Left lung (tissue), 10 donors: ENCODE results near the gene N4BP3. TPM values are rescaled to one million over a fixed set of nuclear protein-coding genes. Genes with fewer than 3 reads are reported as not detected.
A peak's percentile ranks its signal among the peaks of the same experiment; 100 is the strongest.

Experiments used
- ATAC-seq: fragments of 200-7000 bp; cut with Tn5 transposase; one replicate; pipeline ENCODE4 v1.9.1; 2020; ENCODE audit warnings: moderate library complexity
- DNase-seq, 4 donors: peaks; one replicate each; pipeline ENCODE4 v3.0.0-alpha.2; 2013 to 2020
- H3K27ac ChIP-seq, 2 donors: fragments of 200-600 bp; sonication (generic) in 1 of 2; one replicate each; pipeline versions ENCODE4 v1.5.0 to v1.8.0; 2020 to 2021
- H3K27me3 ChIP-seq, 2 donors: fragments of 200-600 bp; sonication (generic) in 1 of 2; one replicate each; pipeline versions ENCODE4 v1.5.0 to v1.8.0; 2020 to 2021
- H3K36me3 ChIP-seq, 2 donors: fragments of 200-600 bp; sonication (generic) in 1 of 2; one replicate each; pipeline versions ENCODE4 v1.5.0 to v1.8.0; 2020 to 2021
- H3K4me1 ChIP-seq, 2 donors: fragments of 200-600 bp; one replicate each; pipeline ENCODE4 v1.8.0; 2021
- H3K4me3 ChIP-seq, 2 donors: fragments of 200-600 bp; sonication (generic) in 1 of 2; one replicate each; pipeline versions ENCODE4 v1.5.0 to v1.8.0; 2020 to 2021; ENCODE audit warnings: mild to moderate bottlenecking in 1 of 2
- H3K9me3 ChIP-seq, 2 donors: fragments of 200-600 bp; sonication (generic) in 1 of 2; one replicate each; pipeline versions ENCODE4 v1.5.0 to v1.8.0; 2020 to 2021
- CTCF ChIP-seq, 2 donors: fragments of 200-600 bp; sonication (generic) in 1 of 2; IDR thresholded peaks; one replicate each; pipeline versions ENCODE4 v1.5.0 to v1.8.0; 2021; ENCODE audit warnings: antibody characterized with exemption in 2 of 2
- intact Hi-C, 2 donors: fragments of 100-400 bp; cut with DNase I; formaldehyde crosslinking; loops; one replicate each; pipeline versions ENCODE4 v1.11.2 to v1.14.2; 2022
- polyA plus RNA-seq, 6 donors: library from polyadenylated mRNA; unstranded; fragments of 120-200 nt; gene quantifications; one replicate each; pipeline ENCODE4 v1.2.1, GENCODE V29; 2013; ENCODE audit not compliant: insufficient read length in 6 of 6
- total RNA-seq, 2 donors: library from RNA; stranded (reverse); fragmentation: NEBNext Ultra II Directional; extraction: Animal tissue kit (Norgen Biotek cat#: 25700); gene quantifications; one replicate each; pipeline ENCODE4 v1.2.1, GENCODE V29; 2021
- donor health status: DM: no; HTN: yes; CAD: no.
- donor health status: DM: no; HTN: no; CAD: no.

The N4BP3 gene
- total and polyA plus RNA-seq, 8 donors: 3.6 to 20.4 (median 15.4) TPM

- DNase-seq (peak in 1 of 4 donors; percentile 63), ATAC-seq (no peak)
- Histone ChIP-seq H3K4me1 (no peaks in the 10 kb centered on the region), H3K36me3 (peaks cover 0 to 97% of the 10 kb centered on the region in 2 donors), H3K27me3 (no peaks in the 10 kb centered on the region), H3K4me3 (no peak overlapping the region), H3K27ac (no peak overlapping the region), H3K9me3 (no peaks in the 10 kb centered on the region)
- intact Hi-C loops: no loop called here
- no peak for TF ChIP-seq CTCF (IDR thresholded peaks at IDR 0.05)
Observed at GRCh38 chr5:178142642-178143041, 29.3 kb downstream of the N4BP3 start.

- no peak overlapping the region for H3K4me3 ChIP-seq
- DNase-seq (peak in 1 of 4 donors; percentile 17), ATAC-seq (no peak)
- intact Hi-C loops: no loop called here
- H3K9me3 ChIP-seq: no peaks in the 10 kb centered on the region
- no peak for TF ChIP-seq CTCF (IDR thresholded peaks at IDR 0.05)
- peaks cover 0 to 97% of the 10 kb centered on the region in 2 donors for H3K36me3 ChIP-seq
- H3K27me3 ChIP-seq: no peaks in the 10 kb centered on the region
- H3K4me1 ChIP-seq: no peaks in the 10 kb centered on the region
- no peak overlapping the region for H3K27ac ChIP-seq
Observed at GRCh38 chr5:178143246-178143645, 29.9 kb downstream of the N4BP3 start.

GRCh38 chr5:178143901-178144300 lies 30.6 kb downstream of the N4BP3 start:
- no peaks in the 10 kb centered on the region for H3K9me3 ChIP-seq
- H3K27ac ChIP-seq: no peak overlapping the region
- intact Hi-C loops: no loop called here
- ATAC-seq: peak; percentile 39
- no peaks in the 10 kb centered on the region for H3K4me1 ChIP-seq
- DNase-seq: peak in 3 of 4 donors; percentile 68 to 86 (median 71)
- H3K4me3 ChIP-seq: no peak overlapping the region
- TF ChIP-seq CTCF (IDR thresholded peaks at IDR 0.05): no peak
- H3K27me3 ChIP-seq: no peaks in the 10 kb centered on the region
- H3K36me3 ChIP-seq: peaks cover 0 to 98% of the 10 kb centered on the region in 2 donors

GRCh38 chr5:178145965-178146820 lies 32.9 kb downstream of the N4BP3 start:
- ATAC-seq (peak; percentile 87), DNase-seq (peak in 3 of 4 donors; percentile 43 to 76 (median 52))
- peak; percentile 58 to 61 for TF ChIP-seq CTCF (IDR thresholded peaks at IDR 0.05)
- intact Hi-C loops: loop anchor here (5.0 kb wide), 1 partner anchor 69 kb away; no protein-coding TSS in a partner anchor
- Histone ChIP-seq H3K27ac (no peak overlapping the region), H3K27me3 (no peaks in the 10 kb centered on the region), H3K36me3 (peaks cover 0 to 98% of the 10 kb centered on the region in 2 donors), H3K4me1 (no peaks in the 10 kb centered on the region), H3K4me3 (no peak overlapping the region), H3K9me3 (no peaks in the 10 kb centered on the region)

- no peak for ATAC-seq
- H3K36me3 ChIP-seq: peaks cover 0 to 93% of the 10 kb centered on the region in 2 donors
Observed at GRCh38 chr5:178147406-178147805, 34.1 kb downstream of the N4BP3 start.

More at GRCh38 chr5:178147406-178147805, 34.1 kb downstream of the N4BP3 start:
- TF ChIP-seq CTCF (IDR thresholded peaks at IDR 0.05): no peak
- Histone ChIP-seq H3K27ac (no peak overlapping the region), H3K27me3 (no peaks in the 10 kb centered on the region), H3K4me3 (no peak overlapping the region), H3K9me3 (no peaks in the 10 kb centered on the region), H3K4me1 (peaks cover under 1 to 4% of the 10 kb centered on the region in 2 donors)
- intact Hi-C loops: loop anchor here (5.0 kb wide), 1 partner anchor 70 kb away; no protein-coding TSS in a partner anchor
- DNase-seq: peak in 1 of 4 donors; percentile 43
